IPS DF 6.9 (cell line): ENCODE results near the gene DYRK2.

Experiments used
- DNase-seq: peaks from one replicate; pipeline ENCODE4 v3.0.0-alpha.2; 2013; ENCODE audit warnings: low read depth, low spot score
- H3K27ac ChIP-seq: one replicate; pipeline ENCODE4 v1.5.1; 2013; ENCODE audit warnings: low read length, control low read depth
- H3K27me3 ChIP-seq: 2 replicates; pipeline ENCODE4 v1.6.1; 2013; ENCODE audit warnings: mild to moderate bottlenecking, low read length; ENCODE audit not compliant: control insufficient read depth, insufficient read depth
- H3K36me3 ChIP-seq: 2 replicates; pipeline ENCODE4 v1.6.1; 2013; ENCODE audit warnings: low read length; ENCODE audit not compliant: control insufficient read depth, insufficient read depth
- H3K4me1 ChIP-seq: 2 replicates; pipeline ENCODE4 v1.6.1; 2013; ENCODE audit warnings: low read length; ENCODE audit not compliant: control insufficient read depth, insufficient read depth
- H3K4me3 ChIP-seq: 2 replicates; pipeline ENCODE4 v1.5.1; 2013; ENCODE audit warnings: mild to moderate bottlenecking, low read length
- H3K9me3 ChIP-seq: 2 replicates; pipeline ENCODE4 v1.6.1; 2013; ENCODE audit warnings: low read length, inconsistent platforms; ENCODE audit not compliant: control insufficient read depth, insufficient read depth
- WGBS: extraction: QIAGEN DNeasy Blood & Tissue Kit; methylation state at CpG from one replicate; pipeline ENCODE4 v1.1.7; 2013; ENCODE audit warnings: mixed read lengths, missing lambda C conversion rate; ENCODE audit not compliant: insufficient read length, insufficient coverage; 5-methylcytosine and 5-hydroxymethylcytosine counted together

DYRK2 gene

GRCh38 chr12:67701121-67701520, 52.6 kb downstream of the DYRK2 start:
- Histone ChIP-seq H3K27me3 (no peaks in the 10 kb centered on the region), H3K9me3 (no peaks in the 10 kb centered on the region), H3K4me3 (no peak overlapping the region), H3K4me1 (no peaks in the 10 kb centered on the region), H3K27ac (no peak overlapping the region), H3K36me3 (no peaks in the 10 kb centered on the region)
- no peak for DNase-seq
- WGBS: no CpG with 5 or more reads among the region's 2 CpGs

DNA sequence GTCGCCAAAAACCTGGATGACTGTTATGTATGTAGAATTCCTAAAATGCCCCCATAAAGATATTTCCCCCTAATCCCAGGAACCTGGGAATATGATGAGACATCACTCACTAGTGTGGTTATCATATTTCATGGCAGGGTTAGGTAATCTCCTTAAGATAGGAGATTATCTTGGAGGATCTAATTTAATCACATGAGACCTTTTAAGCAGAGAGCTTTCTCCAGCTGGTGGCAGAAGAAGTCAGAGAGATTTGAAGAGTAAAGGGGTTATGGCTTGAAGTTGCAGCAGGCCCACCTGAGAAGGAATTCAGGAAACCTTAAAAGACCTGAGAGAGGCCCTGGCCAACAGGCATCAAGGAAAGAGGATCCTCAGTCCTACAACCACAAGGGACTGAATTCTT, 53.6 kb downstream of the DYRK2 start:
- WGBS: no CpG with 5 or more reads among the region's 1 CpG
- Histone ChIP-seq H3K4me3 (no peak overlapping the region), H3K27me3 (no peaks in the 10 kb centered on the region), H3K4me1 (no peaks in the 10 kb centered on the region), H3K36me3 (no peaks in the 10 kb centered on the region), H3K27ac (no peak overlapping the region), H3K9me3 (no peaks in the 10 kb centered on the region)
- no peak for DNase-seq

DNA sequence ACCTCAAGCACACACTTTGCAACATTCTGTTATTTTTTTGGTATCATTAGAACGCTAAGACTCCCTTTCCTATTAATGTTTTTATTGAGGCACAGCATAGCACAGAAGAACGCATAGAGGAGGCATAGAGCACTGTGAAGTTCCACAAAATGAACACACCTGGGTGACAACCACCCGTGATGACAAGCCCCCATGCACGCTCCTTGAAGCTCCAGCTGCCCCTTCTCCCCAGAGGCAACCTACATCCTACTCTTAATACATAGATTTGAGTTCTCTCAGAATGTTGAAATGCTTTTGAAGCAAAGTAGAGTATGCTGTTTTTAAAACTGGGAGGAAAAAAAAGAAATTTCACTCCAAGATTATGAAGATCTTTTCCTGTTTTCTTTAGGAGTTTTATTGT, 55.5 kb downstream of the DYRK2 start:
- Histone ChIP-seq H3K4me3 (no peak overlapping the region), H3K9me3 (no peaks in the 10 kb centered on the region), H3K4me1 (no peaks in the 10 kb centered on the region), H3K27ac (no peak overlapping the region), H3K27me3 (no peaks in the 10 kb centered on the region), H3K36me3 (no peaks in the 10 kb centered on the region)
- WGBS: no CpG with 5 or more reads among the region's 4 CpGs
- no peak for DNase-seq

DNA sequence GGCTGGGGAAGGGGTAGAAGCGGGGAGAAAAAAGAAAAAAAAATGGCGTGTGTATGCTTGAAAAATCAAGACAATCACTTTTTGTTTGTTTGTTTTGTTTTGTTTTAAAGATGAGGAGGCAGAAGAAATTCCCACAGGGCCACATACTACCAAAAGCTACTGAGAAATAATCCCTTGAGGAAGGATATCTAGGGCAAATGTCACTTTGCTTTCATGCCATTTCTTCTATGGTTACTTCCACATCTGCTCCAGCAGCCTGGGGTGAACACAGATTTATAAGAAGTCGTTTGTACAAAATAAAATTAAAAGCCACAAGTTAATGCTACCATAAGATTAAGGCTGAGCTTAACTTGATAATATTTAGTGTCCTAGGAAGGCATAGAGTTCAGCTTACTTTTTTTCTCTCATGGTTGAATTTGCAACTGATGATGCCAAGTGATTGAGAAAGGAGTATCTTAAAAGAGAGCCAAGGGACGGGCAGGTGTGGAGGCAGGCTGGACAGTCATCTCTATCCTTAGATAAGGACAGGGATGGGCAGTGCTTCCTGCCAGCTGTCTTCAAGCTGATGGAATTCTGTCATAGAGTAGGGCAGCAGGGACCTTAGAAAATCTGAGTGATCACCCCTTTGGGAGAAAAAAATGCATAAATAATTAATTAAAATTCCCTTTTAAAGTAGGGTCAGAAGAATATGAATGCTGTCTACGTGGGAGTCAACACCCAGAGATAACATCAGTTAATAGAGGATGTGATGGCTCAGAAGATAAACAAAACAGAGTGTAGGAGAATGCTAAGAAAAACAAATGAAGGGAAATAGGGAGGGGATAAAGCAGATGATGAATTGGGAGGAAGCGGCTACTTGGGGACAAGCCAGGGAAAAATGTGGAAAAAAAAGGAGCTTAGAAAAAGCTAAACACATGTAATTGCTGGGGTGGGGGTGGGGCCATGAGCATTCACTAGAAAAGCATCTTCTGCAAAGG, 57.1 kb downstream of the DYRK2 start:
- Histone ChIP-seq H3K4me1 (0 out of 2 replicates have a peak, but pooled peaks cover 3% of the 10 kb centered on the region), H3K9me3 (no peaks in the 10 kb centered on the region), H3K4me3 (no peak overlapping the region), H3K36me3 (no peaks in the 10 kb centered on the region), H3K27ac (no peak overlapping the region), H3K27me3 (no peaks in the 10 kb centered on the region)
- DNase-seq: no peak
- WGBS: no CpG with 5 or more reads among the region's 6 CpGs

DNA sequence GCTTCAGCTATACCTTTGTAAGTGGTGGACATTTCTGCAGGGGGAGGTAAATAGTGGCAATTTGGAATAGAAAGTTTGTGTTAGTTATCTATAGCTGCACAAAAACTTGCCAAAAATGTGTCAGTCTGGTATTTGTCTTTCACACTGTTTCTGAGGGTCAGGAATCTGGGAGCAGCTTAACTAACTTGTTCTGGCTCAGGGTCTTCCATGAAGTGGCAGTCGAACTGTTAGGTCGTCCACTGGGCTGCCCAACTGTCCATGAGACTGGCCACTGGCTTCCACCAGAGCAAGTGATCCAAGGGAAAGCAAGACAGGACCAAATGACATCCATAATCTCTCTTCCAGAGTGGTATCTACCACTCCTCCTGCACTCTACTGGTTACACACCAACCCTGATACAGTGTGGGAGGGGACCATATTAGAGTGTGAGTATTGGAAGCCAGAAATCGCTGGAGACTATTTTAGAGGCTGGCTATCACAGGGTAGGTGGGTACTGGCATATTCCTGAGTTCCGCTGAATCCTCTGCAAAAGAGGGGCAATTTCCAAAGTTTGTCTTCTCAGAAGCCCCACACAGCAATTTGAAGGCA, 60.9 kb downstream of the DYRK2 start:
- Histone ChIP-seq H3K4me3 (no peak overlapping the region), H3K4me1 (0 out of 2 replicates have a peak, but pooled peaks cover 3% of the 10 kb centered on the region), H3K9me3 (no peaks in the 10 kb centered on the region), H3K36me3 (no peaks in the 10 kb centered on the region), H3K27me3 (no peaks in the 10 kb centered on the region), H3K27ac (no peak overlapping the region)
- no CpG with 5 or more reads among the region's 4 CpGs for WGBS
- DNase-seq: no peak

- Histone ChIP-seq H3K4me1 (0 out of 2 replicates have a peak, but pooled peaks cover 3% of the 10 kb centered on the region), H3K36me3 (no peaks in the 10 kb centered on the region), H3K9me3 (no peaks in the 10 kb centered on the region), H3K27ac (no peak overlapping the region), H3K27me3 (no peaks in the 10 kb centered on the region), H3K4me3 (no peak overlapping the region)
- DNase-seq: no peak
- no CpG with 5 or more reads among the region's 3 CpGs for WGBS
Observed at GRCh38 chr12:67710582-67710981, 62.0 kb downstream of the DYRK2 start.

DNA sequence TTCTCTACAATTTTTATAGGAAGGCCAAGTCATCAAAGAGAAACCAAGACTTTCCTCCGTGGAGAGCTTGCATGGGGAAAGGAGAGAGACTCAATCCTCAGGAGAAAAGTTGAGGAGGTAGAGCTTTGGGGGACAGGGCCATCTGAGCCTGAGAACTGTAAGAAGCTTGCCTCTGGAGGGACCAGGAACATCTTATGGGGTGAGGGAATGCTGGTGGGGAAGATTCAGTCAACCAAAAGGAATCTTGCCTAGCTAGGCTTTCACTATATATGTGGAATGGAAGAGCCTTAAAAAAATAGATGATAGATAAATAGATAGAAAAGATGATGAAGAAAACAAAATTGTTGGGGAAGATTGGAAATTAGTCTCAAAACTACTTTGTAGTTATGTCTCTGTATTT, 63.5 kb downstream of the DYRK2 start:
- no peak overlapping the region for H3K4me3 ChIP-seq
- H3K36me3 ChIP-seq: no peaks in the 10 kb centered on the region
- no CpG with 5 or more reads among the region's 1 CpG for WGBS
- H3K27ac ChIP-seq: no peak overlapping the region
- H3K4me1 ChIP-seq: 0 out of 2 replicates have a peak, but pooled peaks cover 3% of the 10 kb centered on the region
- H3K9me3 ChIP-seq: no peaks in the 10 kb centered on the region
- no peak for DNase-seq
- H3K27me3 ChIP-seq: no peaks in the 10 kb centered on the region

DNA sequence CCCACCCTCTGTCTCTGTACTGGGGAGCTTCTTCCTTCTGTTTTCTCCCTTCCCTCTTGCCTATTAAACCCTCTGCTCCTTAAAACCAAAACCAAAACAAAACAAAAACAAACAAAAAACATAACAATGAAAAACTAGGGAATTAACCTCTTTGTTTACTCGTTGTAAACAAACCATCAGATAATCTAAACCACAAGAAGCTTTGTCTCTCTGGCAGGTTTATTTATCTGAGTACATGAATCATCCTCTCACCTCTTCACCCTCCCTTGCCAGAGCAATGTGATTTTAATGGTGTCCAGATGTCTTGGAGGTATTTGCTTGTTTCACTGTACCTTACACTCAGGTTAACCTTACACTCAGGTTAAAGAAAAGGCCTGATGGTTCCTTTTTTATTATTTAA, 66.1 kb downstream of the DYRK2 start:
- DNase-seq: no peak
- no peaks in the 10 kb centered on the region for H3K9me3 ChIP-seq
- H3K4me3 ChIP-seq: no peak overlapping the region
- no peaks in the 10 kb centered on the region for H3K27me3 ChIP-seq
- no peak overlapping the region for H3K27ac ChIP-seq
- 0 out of 2 replicates have a peak, but pooled peaks cover 3% of the 10 kb centered on the region for H3K4me1 ChIP-seq
- WGBS: no CpG with 5 or more reads among the region's 1 CpG
- no peaks in the 10 kb centered on the region for H3K36me3 ChIP-seq
